Measurements from ENCODE around the gene PDE6D.

Gene PDE6D

GRCh38 chr2:231780909-231781797 is at the start of gene PDE6D:
PDE6D (minus strand) TSS chr2:231781282; CDS start chr2:231781114, 168 bp downstream.
- peak; percentile 91 to 92 for DNase-seq (ENCODE audit: low read depth in 2 of 2)

DNA sequence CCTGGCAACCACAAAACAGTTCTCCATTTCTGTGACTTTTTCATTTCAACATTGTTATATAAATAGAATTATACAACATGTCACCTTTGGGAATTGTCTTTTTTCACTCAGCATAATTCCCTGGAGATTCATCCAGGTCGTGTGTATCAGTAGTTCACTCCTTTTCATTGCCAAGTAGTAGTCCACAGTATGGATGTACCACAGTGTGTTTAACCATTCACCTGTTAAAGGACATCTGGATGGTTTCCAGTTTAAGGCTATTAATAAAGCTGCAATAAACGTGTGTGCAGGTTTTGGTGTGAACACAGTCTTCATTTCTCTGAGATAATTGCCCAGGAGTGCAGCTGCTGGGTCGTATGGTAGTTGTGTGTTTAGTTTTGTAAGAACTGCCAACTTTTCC is 40.8 kb upstream of the PDE6D start:
- no peak for DNase-seq (ENCODE audit: low read depth in 2 of 2)

DNA sequence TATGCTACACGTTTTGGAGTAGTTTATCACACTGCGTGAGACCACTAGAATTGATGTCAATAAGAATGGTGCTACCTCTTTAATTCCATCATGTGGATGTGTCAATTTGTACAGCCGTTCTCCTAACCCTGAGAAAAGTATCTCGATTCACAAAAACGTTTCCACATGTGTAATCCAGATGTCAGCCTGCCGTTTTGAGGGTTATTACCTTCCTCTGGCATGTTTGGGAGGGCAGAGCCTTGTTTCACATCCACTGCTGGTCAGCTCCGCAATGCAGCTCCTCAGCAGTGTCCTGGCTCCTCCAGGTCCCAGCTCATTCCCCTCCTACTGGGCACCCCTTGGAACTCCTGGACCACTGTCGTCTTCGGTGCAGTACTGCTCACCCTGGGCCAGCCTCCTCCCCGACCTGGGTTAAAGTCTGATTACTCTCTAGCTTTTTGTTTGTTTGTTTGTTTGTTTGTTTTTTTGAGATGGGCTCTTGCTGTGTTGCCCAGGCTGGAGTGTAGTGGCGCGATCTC is 39.8 kb upstream of the PDE6D start:
- DNase-seq (ENCODE audit: low read depth in 2 of 2), result no peak

DNA sequence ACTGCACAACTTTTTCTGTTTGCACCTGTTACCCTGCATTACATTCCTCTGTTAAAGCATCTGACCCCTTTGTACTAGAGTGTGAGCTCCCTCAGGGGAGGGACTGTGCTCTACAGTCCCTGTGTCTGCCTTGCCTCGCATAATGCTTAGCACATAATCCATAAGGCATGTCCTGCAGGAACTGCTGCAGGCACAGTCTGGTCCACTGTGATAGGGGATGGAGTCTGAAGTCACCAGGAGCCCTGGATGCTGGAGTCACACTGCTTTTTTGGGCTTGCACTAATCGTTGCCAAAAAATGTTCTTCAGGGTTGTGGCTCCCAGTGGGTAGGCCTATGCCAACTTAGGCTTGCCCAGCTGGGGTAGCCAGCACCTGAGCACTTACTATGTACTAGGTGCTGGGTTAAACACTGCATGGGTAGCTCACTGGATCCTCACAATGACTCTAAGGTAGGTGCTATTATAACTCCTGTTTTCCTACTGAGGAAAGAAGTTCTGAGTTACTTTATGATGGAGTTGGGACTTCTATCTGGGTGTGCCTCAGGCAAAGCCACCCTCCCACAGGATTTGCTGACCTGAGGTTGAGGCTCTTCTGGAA is 38.5 kb upstream of the PDE6D start:
- DNase-seq (ENCODE audit: low read depth in 2 of 2), result no peak

DNA sequence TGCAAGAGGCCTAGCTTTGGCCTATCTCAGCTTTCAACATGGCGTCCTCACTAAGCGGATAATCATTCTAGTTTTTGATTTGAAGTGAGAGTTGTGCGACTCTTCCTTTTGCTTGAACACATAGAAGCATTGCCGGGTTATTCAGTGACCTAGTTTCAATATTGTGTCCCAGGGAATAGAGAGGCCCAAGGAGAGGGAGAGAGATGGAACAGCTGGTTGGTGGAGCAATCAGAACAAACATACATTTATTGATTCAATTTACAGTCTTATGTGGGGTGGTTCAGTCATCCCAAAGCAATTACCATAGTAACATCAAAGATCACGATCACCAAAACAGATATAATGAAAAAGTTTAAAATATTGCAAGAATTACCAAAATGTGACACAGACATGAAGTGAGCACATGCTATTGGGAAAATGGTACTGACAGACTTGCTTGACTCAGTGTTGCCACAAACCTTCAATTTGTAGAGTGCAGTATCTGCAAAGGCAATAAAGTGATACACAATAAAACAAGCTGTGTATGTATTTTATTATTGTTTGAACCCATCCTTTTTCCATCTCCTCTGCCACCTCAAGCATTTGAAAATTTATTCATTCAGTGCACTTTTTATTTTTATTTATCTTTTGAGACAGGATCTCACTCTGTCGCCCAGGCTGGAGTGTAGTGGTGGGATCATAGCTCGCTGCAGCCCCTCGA is 35.4 kb upstream of the PDE6D start:
- DNase-seq (ENCODE audit: low read depth in 2 of 2), result no peak

DNA sequence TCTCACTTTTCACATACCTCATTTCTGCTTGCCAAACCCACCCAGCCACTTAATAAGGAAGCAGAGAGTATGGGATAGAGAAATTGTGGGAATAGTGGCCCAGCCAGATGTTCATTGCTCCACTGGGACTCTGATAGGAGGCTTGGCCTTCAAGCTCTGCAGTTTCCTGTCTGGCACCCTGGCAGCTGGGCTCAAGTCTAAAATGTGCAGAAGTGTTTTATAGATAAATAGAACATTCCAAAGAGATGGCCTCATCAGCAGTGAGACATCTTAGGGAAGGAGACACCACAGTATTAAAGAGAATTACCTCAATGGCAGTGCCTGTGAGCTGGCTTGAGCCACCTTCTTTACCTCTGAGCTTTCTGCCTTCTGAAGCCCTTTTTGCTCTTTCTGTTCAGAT is 29.8 kb upstream of the PDE6D start:
- no peak for DNase-seq (ENCODE audit: low read depth in 2 of 2)

DNA sequence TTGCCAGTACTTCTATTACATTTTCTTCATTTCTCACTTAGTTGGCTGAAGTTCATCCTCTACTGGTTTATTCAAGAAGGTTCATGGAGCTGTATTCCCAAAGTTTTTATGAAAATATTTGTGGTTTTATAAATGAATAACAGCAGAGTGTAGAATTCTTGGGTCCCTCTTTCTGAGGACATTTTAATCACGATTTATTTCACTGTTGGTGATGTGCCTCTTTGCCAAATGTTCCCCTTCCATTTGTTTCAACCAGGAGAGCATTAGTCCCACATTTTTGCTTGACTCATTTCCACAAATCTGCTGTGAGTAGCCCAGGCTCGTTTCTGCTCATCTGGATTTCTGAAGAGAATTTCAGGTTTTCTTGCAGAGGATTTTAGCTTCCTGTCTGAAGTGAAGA is 25.9 kb upstream of the PDE6D start:
- no peak for DNase-seq (ENCODE audit: low read depth in 2 of 2)

- no peak for DNase-seq (ENCODE audit: low read depth in 2 of 2)
Observed at GRCh38 chr2:231803501-231804138, 22.5 kb upstream of the PDE6D start.

DNA sequence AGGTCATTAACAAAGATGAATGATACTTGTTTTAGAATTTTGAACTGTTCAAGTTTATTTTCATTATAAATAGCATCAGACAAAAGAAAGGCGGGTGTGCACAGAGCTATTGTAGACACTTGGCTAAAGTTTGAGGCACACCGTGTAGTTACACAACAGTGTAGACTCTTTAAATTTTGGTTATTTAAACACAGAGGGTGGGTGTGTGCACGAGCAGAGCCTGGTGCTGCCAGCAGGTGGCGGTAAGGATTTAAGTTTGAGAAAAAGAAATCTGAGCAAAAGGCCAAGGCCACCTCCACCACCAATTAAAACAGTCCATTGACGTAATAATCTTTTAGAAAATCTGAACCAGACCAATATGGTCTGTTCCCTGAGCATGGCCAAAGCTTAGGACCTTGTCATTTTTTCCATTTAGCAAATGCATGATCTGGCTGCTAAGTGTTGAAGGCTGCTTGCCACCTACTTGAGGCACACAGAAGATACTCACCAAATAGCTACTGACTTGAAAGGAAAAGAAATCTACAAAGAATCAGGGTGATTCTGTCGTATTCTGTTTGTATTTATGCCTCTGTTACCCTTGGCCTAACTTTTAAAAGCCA is 19.5 kb upstream of the PDE6D start:
- DNase-seq (ENCODE audit: low read depth in 2 of 2), result no peak

- DNase-seq (ENCODE audit: low read depth in 2 of 2), result no peak
Observed at GRCh38 chr2:231795525-231796327, 14.6 kb upstream of the PDE6D start.

DNA sequence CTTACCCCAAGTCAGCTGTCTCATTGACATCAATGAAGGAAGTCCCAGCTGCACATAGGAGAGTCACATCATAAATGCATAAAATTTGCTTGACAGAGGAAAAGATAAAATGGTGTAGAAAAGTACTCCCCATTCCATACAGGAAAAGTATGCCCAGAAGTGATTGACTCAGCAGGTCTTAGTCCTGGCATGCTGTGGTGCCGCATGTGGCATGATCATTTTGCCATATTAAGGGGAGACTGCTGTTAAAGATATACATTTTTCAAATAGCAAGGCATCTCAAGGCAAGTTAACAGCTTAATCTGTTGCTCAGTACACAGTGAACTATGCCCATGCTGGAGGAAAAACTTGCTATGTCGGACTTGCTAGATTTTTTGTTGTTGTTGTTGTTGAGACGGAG is 13.3 kb upstream of the PDE6D start:
- DNase-seq (ENCODE audit: low read depth in 2 of 2), result no peak

DNA sequence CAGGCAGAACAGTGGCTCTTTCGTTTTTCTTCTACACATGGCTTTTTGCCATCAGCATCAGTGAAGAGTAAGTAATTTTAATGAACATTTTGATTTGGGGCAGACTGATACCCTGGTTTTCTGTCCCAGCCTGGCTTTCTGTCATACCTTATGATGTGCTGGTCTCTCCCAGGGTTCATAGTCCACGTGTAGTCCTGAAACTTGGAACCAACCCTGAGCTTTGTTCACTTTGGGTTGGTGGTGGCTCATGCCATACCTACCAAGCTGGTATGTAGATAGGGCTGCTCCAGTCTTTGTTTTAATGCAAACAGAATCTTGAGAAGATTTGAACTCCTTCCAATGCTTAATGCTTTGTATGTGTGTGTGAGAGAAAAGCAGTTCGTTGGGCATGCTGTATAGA is 10.0 kb upstream of the PDE6D start:
- no peak for DNase-seq (ENCODE audit: low read depth in 2 of 2)

- no peak for DNase-seq (ENCODE audit: low read depth in 2 of 2)
Observed at GRCh38 chr2:231786917-231787292, 5.8 kb upstream of the PDE6D start.

DNA sequence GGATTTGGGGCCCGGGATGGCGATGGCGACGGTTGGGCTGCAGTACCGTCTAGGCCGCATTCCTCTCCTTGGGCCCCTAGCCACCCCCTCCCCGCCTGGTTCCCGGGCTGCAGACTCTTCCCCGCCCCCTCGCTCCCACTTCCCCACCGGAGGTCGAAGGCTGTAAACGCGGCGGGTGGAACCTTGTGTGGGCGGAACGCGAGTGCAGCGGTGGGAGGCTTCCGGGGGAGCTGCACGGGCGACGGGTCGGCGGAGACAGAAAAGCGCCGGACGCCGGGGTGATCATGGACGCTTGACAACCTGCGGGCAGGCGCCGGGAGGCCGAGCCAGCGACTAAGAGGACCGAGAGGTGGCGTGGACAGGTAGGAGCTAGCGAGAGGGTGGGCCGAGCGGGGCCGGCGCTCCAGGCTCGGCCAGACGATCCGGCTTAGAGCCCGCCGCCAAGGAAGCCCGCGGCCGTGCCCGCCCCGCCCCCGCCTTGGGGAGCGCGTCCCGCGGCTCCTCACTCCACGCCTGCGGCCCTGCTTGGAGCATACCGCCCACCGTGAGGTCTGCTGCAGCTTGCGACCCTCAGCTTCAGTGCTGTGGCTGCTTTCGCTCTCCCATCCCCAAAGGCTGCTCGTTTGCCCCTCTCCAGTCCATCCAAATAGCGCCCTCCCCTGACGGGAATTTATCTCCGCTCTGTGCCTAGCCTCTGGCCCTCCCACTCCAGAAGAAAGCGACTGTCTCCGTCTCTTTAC is 5.3 kb upstream of the PDE6D start, which contains the start of gene COPS7B:
COPS7B (plus strand) TSS at position 269 of the 740 bp plus-strand sequence. CDS start 2,126 bp downstream, outside the sequence.
- peak; percentile 63 to 68 for DNase-seq (ENCODE audit: low read depth in 2 of 2)

- DNase-seq (ENCODE audit: low read depth in 2 of 2), result no peak
Observed at GRCh38 chr2:231785822-231786176, 4.7 kb upstream of the PDE6D start.

GRCh38 chr2:231785413-231785812 is 4.3 kb upstream of the PDE6D start:
- DNase-seq (ENCODE audit: low read depth in 2 of 2), result no peak

DNA sequence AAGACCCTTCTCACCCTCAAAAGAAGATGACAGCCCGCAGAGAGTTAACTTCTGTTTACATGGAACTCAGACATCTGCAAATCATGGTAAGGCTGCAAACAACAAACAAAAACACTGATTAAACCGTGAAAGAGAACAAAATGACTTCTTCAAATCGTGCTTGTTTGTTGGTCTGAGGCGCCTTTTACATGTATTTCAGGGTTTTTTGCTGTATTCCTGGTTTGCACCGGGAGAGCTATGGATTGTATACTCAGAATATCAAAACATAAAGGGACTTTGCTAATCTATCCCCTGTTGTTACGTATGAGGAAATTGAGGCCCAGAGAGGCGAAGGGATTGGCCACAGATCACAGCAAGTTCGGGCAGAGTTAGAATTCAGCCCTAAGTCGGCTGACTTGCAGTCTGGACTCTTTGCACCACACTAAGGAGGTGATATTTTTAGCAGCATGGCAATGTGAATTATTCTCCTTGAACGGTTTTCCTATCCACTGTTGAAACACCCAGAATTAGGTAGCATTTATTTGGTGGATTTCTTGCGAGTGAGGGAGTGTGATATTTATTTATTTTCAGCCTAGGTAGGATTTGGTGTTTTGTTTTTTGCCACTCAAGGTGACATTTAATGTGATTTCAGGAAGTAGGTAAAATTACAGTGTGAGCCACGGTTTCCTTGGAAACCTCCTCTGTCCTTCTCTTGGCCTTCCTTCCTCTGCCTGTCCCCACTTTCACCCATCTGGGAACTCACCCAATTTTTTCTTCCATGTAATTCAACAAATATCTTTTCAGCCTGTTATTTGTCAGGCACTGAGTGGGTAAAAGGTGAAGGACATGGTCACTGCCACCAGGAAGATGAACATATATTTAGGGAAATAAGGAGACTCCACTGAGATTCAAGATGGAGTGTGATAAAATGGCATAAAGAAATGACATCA is 980 bp upstream of the PDE6D start:
- no peak for DNase-seq (ENCODE audit: low read depth in 2 of 2)

- no peak for DNase-seq (ENCODE audit: low read depth in 2 of 2)
Observed at GRCh38 chr2:231780123-231780908, 766 bp downstream of the PDE6D start.

All from stimulated activated CD8-positive, alpha-beta memory T cell treated with anti-CD3 and anti-CD28 coated beads, Interleukin-15, amount 100 ng/mL, for 4 hours (primary cell).